Neural progenitor cell (in vitro differentiated cells): ENCODE data around the gene PPP3R1. TPM values are rescaled to one million over a fixed set of nuclear protein-coding genes. Genes with fewer than 3 reads are reported as not detected.

Experiments used
- DNase-seq: peaks from one replicate; pipeline ENCODE4 v3.0.0-alpha.2; 2016; ENCODE audit warnings: low spot score
- H2AFZ ChIP-seq: fragments of 200-600 bp; sonication (generic); replicated peaks from 2 replicates; pipeline ENCODE4 v1.6.1; 2016; ENCODE audit warnings: antibody characterized with exemption
- H3F3A ChIP-seq: fragments of 200-600 bp; sonication (generic); 2 replicates; pipeline ENCODE4 v1.6.1; 2016; ENCODE audit warnings: antibody characterized with exemption, low read depth
- H3K27ac ChIP-seq: fragments of 200-600 bp; sonication (generic); 2 replicates; pipeline ENCODE4 v1.5.1; 2016; ENCODE audit warnings: mild to moderate bottlenecking
- H3K27me3 ChIP-seq: fragments of 200-600 bp; sonication (generic); 2 replicates; pipeline ENCODE4 v1.6.1; 2016; ENCODE audit warnings: mild to moderate bottlenecking, moderate library complexity
- H3K36me3 ChIP-seq: fragments of 200-600 bp; sonication (generic); 2 replicates; pipeline ENCODE4 v1.5.1; 2016
- H3K4me1 ChIP-seq: fragments of 200-600 bp; sonication (generic); 2 replicates; pipeline ENCODE4 v1.6.1; 2016; ENCODE audit warnings: mixed run types
- H3K4me2 ChIP-seq: fragments of 200-600 bp; sonication (generic); 2 replicates; pipeline ENCODE4 v1.6.1; 2016
- H3K4me3 ChIP-seq: fragments of 200-600 bp; sonication (generic); 2 replicates; pipeline ENCODE4 v1.5.1; 2016
- H3K79me2 ChIP-seq: fragments of 200-600 bp; sonication (generic); 2 replicates; pipeline ENCODE4 v1.6.1; 2016; ENCODE audit warnings: low read depth
- H3K9ac ChIP-seq: fragments of 200-600 bp; sonication (generic); 2 replicates; pipeline ENCODE4 v1.6.1; 2016
- H3K9me3 ChIP-seq: fragments of 200-600 bp; sonication (generic); 2 replicates; pipeline ENCODE4 v1.5.1; 2016; ENCODE audit warnings: low read depth
- H4K20me1 ChIP-seq: fragments of 200-600 bp; sonication (generic); 2 replicates; pipeline ENCODE4 v1.6.1; 2016; ENCODE audit warnings: low read depth
- H3K27ac Mint-ChIP-seq: 3 replicates; pipeline ENCODE4 v1.8.0; 2021; ENCODE audit warnings: mixed read lengths
- H3K27me3 Mint-ChIP-seq: 2 replicates; pipeline ENCODE4 v1.8.0; 2022; ENCODE audit warnings: low read depth, mild to moderate bottlenecking, inconsistent platforms, moderate library complexity, mixed read lengths; ENCODE audit not compliant: insufficient read depth
- H3K36me3 Mint-ChIP-seq: 3 replicates; pipeline ENCODE4 v1.8.0; 2021; ENCODE audit warnings: mixed read lengths
- H3K4me1 Mint-ChIP-seq: 3 replicates; pipeline ENCODE4 v1.8.0; 2021; ENCODE audit warnings: mixed read lengths
- H3K4me3 Mint-ChIP-seq: 3 replicates; pipeline ENCODE4 v1.8.0; 2021; ENCODE audit warnings: mild to moderate bottlenecking, moderate library complexity, mixed read lengths
- H3K9me3 Mint-ChIP-seq: 3 replicates; pipeline ENCODE4 v1.8.0; 2020; ENCODE audit warnings: mixed read lengths
- EZH2 ChIP-seq: fragments of 200-600 bp; sonication (generic); IDR thresholded peaks from 2 replicates; pipeline ENCODE4 v1.6.1; 2017; ENCODE audit warnings: antibody characterized with exemption, mild to moderate bottlenecking, moderate library complexity
- EZH2phosphoT487 ChIP-seq: fragments of 200-600 bp; sonication (generic); IDR thresholded peaks from 2 replicates; pipeline ENCODE4 v1.6.1; 2017; ENCODE audit warnings: antibody characterized with exemption
- total RNA-seq: library from RNA; depleted of rRNA; stranded (reverse); fragments of >200 nt; gene quantifications from 2 replicates; pipeline ENCODE4 v1.2.3, GENCODE V29; 2015; ENCODE audit warnings: low replicate concordance
- TF ChIP-seq, protein P1 (sequence below): fragments of 200-600 bp; sonication (generic); IDR thresholded peaks from 2 replicates; pipeline ENCODE4 v1.5.1; 2017; ENCODE audit warnings: antibody characterized with exemption, mild to moderate bottlenecking

Gene PPP3R1
- total RNA-seq, 1 donor from 2014 or later: 41.4 TPM

DNA sequence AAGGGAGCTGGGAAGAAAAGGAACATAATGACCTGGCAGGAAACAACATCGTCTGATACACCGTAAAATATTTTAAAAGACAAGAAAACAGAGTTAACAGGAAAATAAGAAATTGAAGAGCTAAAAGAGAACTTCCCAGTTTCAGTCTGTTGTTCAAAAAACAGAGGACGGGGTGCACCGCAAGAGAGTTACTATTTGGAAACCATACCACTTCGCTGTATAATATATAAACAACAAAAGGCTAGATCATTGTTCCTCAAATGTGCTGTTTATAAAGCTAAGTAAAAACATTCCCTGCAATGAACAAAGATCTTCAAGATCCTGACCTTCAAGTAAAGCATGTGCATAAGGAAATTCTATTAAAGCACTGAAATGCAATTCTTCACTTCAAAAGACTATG is 2.1 kb downstream of the PPP3R1 start:
- H3K4me1 Mint-ChIP-seq: peaks cover 22% of the 10 kb centered on the region
- peak overlapping the region; percentile 74 for H3K4me2 ChIP-seq
- H4K20me1 ChIP-seq: peaks cover 61% of the 10 kb centered on the region
- H3K27ac ChIP-seq: peak overlapping the region; percentile 86
- H3K36me3 ChIP-seq: no peaks in the 10 kb centered on the region
- H3F3A ChIP-seq: peaks cover 17% of the 10 kb centered on the region
- H3K27ac Mint-ChIP-seq: no peak overlapping the region
- no peaks in the 10 kb centered on the region for H3K27me3 ChIP-seq
- no peaks in the 10 kb centered on the region for H3K9me3 Mint-ChIP-seq
- peaks cover 44% of the 10 kb centered on the region for H3K4me1 ChIP-seq
- no peaks in the 10 kb centered on the region for H3K36me3 Mint-ChIP-seq
- no peak for DNase-seq
- H3K4me3 Mint-ChIP-seq: peak overlapping the region; percentile 95
- no peaks in the 10 kb centered on the region for H3K9me3 ChIP-seq
- peaks cover 4% of the 10 kb centered on the region for H3K27me3 Mint-ChIP-seq
- H3K4me3 ChIP-seq: peak overlapping the region; percentile 96
- TF ChIP-seq EZH2phosphoT487 (no peak), EZH2 (no peak)
- TF ChIP-seq, protein P1, sequence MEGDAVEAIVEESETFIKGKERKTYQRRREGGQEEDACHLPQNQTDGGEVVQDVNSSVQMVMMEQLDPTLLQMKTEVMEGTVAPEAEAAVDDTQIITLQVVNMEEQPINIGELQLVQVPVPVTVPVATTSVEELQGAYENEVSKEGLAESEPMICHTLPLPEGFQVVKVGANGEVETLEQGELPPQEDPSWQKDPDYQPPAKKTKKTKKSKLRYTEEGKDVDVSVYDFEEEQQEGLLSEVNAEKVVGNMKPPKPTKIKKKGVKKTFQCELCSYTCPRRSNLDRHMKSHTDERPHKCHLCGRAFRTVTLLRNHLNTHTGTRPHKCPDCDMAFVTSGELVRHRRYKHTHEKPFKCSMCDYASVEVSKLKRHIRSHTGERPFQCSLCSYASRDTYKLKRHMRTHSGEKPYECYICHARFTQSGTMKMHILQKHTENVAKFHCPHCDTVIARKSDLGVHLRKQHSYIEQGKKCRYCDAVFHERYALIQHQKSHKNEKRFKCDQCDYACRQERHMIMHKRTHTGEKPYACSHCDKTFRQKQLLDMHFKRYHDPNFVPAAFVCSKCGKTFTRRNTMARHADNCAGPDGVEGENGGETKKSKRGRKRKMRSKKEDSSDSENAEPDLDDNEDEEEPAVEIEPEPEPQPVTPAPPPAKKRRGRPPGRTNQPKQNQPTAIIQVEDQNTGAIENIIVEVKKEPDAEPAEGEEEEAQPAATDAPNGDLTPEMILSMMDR: no peak
- peak overlapping the region; percentile 24 for H3K9ac ChIP-seq
- peaks cover 84% of the 10 kb centered on the region for H3K79me2 ChIP-seq
- no peak overlapping the region for H2AFZ ChIP-seq

DNA sequence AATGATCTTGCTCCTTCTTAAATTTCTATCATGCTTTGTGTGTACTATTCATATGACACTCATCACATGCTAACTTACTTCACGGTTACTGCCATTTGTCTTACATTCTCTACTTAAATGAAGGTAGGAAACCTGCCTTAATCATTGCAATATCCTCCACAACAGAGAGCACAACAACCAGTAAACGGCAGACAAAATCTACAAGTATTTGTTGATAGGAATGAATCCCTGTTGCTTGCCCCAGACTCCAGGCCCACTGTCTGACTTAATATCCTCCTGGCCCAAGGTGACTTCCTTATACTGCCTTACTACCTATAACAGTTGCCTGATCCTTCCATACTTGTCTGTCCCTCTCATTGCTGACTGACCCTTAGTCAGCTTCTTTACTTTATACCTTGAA is 3.5 kb downstream of the PPP3R1 start:
- Mint-ChIP-seq H3K9me3 (no peaks in the 10 kb centered on the region), H3K4me1 (peaks cover 13% of the 10 kb centered on the region), H3K27ac (no peak overlapping the region), H3K27me3 (peaks cover 4% of the 10 kb centered on the region), H3K4me3 (no peak overlapping the region), H3K36me3 (no peaks in the 10 kb centered on the region)
- Histone ChIP-seq H3K4me2 (peak overlapping the region; percentile 74), H3K27me3 (no peaks in the 10 kb centered on the region), H3K9me3 (no peaks in the 10 kb centered on the region), H3K4me1 (peaks cover 37% of the 10 kb centered on the region), H4K20me1 (peaks cover 75% of the 10 kb centered on the region), H3K9ac (no peak overlapping the region), H3K36me3 (no peaks in the 10 kb centered on the region), H3K79me2 (peaks cover 89% of the 10 kb centered on the region), H2AFZ (no peak overlapping the region), H3F3A (peaks cover 11% of the 10 kb centered on the region), H3K27ac (no peak overlapping the region), H3K4me3 (no peak overlapping the region)
- no peak for TF ChIP-seq EZH2phosphoT487
- TF ChIP-seq, protein P1: no peak
- no peak for TF ChIP-seq EZH2
- DNase-seq: no peak

DNA sequence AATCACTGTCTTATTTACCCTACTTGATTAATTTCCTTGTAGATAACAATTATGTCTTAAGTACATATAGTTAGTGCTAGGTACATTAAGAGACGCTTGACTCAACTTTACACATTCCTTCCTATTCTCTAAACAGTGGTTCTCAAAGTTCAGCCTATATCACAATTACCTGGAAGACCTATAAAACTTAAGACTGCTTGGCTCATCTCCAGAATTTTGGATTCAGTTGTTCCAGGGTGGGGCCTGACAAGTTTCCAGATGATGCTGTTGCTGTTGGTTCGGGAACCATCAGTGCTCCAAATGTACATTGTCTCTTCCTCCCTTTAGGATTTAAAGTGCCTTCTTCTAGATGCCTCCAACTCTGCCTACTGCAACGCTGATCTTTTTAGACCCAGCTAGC is 4.0 kb downstream of the PPP3R1 start:
- H3K79me2 ChIP-seq: peaks cover 89% of the 10 kb centered on the region
- no peaks in the 10 kb centered on the region for H3K36me3 ChIP-seq
- H3K4me3 ChIP-seq: no peak overlapping the region
- no peak overlapping the region for H3K4me3 Mint-ChIP-seq
- no peak for DNase-seq
- no peaks in the 10 kb centered on the region for H3K9me3 Mint-ChIP-seq
- H3K27ac ChIP-seq: no peak overlapping the region
- peaks cover 36% of the 10 kb centered on the region for H3K4me1 ChIP-seq
- H3K27me3 Mint-ChIP-seq: peaks cover 4% of the 10 kb centered on the region
- no peak overlapping the region for H3K9ac ChIP-seq
- H3K4me1 Mint-ChIP-seq: peaks cover 10% of the 10 kb centered on the region
- H3K27me3 ChIP-seq: no peaks in the 10 kb centered on the region
- H3K4me2 ChIP-seq: peak overlapping the region; percentile 74
- no peak overlapping the region for H3K27ac Mint-ChIP-seq
- no peaks in the 10 kb centered on the region for H3K36me3 Mint-ChIP-seq
- H3F3A ChIP-seq: peaks cover 11% of the 10 kb centered on the region
- peaks cover 80% of the 10 kb centered on the region for H4K20me1 ChIP-seq
- H2AFZ ChIP-seq: no peak overlapping the region
- H3K9me3 ChIP-seq: no peaks in the 10 kb centered on the region
- TF ChIP-seq, protein P1: no peak
- no peak for TF ChIP-seq EZH2phosphoT487
- no peak for TF ChIP-seq EZH2
